ENCODE data around the gene ADARB1.

The ADARB1 gene

DNA sequence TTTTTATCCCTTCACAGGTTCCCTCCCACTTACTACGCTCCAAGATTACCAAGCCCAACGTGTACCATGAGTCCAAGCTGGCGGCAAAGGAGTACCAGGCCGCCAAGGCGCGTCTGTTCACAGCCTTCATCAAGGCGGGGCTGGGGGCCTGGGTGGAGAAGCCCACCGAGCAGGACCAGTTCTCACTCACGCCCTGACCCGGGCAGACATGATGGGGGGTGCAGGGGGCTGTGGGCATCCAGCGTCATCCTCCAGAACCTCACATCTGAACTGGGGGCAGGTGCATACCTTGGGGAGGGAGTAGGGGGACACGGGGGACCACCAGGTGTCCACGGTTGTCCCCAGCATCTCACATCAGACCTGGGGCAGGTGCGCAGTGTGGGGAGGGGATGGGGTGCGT, 147.6 kb downstream of the ADARB1 start:
- FAIRE-seq (no peak), DNase-seq (ENCODE audit: insufficient read length, low spot score) (no peak)
- TF ChIP-seq, protein P1, sequence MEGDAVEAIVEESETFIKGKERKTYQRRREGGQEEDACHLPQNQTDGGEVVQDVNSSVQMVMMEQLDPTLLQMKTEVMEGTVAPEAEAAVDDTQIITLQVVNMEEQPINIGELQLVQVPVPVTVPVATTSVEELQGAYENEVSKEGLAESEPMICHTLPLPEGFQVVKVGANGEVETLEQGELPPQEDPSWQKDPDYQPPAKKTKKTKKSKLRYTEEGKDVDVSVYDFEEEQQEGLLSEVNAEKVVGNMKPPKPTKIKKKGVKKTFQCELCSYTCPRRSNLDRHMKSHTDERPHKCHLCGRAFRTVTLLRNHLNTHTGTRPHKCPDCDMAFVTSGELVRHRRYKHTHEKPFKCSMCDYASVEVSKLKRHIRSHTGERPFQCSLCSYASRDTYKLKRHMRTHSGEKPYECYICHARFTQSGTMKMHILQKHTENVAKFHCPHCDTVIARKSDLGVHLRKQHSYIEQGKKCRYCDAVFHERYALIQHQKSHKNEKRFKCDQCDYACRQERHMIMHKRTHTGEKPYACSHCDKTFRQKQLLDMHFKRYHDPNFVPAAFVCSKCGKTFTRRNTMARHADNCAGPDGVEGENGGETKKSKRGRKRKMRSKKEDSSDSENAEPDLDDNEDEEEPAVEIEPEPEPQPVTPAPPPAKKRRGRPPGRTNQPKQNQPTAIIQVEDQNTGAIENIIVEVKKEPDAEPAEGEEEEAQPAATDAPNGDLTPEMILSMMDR (IDR thresholded peaks at IDR 0.05; ENCODE audit: insufficient read depth, missing control alignments): no peak

DNA sequence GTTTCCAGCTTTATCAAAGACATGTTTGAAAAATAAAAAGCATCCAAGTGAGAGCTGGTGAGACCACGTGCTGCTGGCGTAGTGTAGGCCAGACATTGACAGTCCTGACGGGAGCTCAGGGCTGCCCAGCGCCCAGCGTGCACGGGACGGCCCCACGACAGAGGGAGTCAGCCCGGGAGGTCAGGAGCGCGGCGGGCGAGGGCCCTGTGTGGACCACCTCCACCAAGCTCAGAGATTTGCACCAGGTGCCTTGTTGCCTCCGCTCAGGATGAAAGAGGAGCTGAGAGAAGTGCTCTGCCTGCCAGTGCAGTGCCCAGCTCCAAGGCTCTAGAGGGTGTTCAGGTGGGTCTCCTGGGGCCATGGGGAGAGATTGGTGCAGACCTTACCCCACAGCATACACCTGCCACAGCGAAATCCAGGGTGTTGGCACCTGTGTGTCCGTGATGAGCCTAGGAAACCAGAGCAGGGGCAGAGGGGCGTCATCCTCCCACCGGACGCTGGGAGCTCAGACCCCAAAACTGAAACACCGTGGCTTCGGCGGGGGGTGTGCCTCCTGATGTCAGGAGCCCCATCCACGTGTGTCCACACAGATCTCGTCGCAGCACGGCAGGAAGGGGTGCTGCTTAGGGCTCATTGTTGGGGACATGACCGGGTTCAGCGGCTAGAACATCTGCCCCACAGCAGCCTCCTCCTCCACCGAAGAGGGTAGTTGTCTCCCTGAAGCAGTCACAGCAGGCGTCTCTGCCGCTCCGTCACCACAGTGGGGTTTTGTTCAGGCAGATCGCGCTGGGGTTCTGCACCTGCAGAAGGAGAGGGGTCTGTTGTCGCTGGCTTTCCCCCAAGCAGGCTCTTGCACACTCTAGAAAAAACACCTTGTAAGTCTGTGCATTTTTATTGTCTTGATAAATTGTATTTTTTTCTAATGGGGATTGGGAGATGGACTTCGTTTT, 149.1 kb downstream of the ADARB1 start:
- TF ChIP-seq, protein P1 (IDR thresholded peaks at IDR 0.05; ENCODE audit: insufficient read depth, missing control alignments): no peak
- FAIRE-seq (no peak), DNase-seq (ENCODE audit: insufficient read length, low spot score) (no peak)

DNA sequence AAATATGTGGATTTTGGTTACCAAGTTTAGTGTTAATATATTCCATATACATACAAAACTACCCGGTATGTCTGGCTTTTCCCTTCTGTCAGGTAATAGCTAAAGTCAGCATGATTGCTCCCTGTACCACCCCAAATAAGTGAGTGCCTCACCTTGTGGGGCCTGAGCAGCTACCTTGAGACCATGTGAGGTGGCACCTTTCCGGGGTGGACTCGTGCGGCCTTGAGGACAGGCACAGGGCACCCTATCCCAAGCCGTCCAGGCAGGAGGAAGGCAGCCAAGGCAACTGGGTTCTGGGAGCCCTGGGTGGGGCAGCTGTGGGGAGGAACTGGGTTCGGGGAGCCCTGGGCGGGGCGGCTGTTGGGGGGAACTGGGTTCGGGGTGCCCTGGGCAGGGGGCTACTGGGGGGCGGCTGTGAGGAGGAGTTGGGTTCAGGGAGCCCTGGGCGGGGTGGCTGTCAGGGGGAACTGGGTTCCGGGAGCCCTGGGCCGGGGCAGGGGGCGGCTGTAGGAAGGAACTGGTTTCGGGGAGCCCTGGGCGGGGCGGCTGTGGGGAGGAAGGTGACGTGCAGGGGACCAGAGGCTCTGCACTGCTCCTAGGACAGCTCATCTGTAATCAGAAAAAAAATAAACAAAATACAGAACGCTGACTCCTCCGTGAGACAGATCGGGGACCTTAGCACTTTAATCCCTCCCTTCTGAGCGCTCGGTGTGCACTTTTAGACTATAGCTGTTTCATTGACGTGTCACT, 150.0 kb downstream of the ADARB1 start:
- no peak for FAIRE-seq
- TF ChIP-seq, protein P1 (IDR thresholded peaks at IDR 0.05; ENCODE audit: insufficient read depth, missing control alignments): no peak

DNA sequence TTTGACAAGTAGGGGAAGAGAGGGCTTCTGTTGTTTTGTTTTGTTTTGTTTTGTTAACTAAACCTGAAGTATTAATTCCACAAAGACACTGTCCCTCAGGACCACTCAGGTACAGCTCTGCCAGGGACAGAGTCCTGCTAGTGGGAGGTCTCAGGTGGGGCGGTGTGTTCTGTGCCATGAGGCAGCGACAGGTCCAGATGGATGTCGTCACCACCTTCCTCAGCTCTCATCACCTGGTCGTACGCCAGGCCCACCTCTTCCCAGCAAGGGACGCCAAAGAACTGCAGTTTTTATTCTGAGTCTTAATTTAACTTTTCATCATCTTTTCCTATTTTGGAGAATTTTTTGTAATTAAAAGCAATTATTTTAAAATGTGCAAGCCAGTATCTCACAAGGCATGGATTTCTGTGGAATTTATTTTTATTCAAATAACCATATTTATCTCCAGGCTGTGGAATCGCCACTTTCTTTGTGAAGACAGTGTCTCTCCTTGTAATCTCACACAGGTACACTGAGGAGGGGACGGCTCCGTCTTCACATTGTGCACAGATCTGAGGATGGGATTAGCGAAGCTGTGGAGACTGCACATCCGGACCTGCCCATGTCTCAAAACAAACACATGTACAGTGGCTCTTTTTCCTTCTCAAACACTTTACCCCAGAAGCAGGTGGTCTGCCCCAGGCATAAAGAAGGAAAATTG, 150.8 kb downstream of the ADARB1 start:
- no peak for DNase-seq (ENCODE audit: insufficient read length, low spot score)
- no peak for FAIRE-seq
- TF ChIP-seq, protein P1 (IDR thresholded peaks at IDR 0.05; ENCODE audit: insufficient read depth, missing control alignments): no peak

More for the DNA sequence above, 150.0 kb downstream of the ADARB1 start:
- no peak for DNase-seq (ENCODE audit: insufficient read length, low spot score)

DNA sequence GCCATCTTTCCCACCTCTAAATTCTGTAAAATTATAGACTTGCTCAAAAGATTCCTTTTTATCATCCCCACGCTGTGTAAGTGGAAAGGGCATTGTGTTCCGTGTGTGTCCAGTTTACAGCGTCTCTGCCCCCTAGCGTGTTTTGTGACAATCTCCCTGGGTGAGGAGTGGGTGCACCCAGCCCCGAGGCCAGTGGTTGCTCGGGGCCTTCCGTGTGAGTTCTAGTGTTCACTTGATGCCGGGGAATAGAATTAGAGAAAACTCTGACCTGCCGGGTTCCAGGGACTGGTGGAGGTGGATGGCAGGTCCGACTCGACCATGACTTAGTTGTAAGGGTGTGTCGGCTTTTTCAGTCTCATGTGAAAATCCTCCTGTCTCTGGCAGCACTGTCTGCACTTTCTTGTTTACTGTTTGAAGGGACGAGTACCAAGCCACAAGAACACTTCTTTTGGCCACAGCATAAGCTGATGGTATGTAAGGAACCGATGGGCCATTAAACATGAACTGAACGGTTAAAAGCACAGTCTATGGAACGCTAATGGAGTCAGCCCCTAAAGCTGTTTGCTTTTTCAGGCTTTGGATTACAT, 151.5 kb downstream of the ADARB1 start:
- FAIRE-seq (no peak), DNase-seq (ENCODE audit: insufficient read length, low spot score) (no peak)
- TF ChIP-seq, protein P1 (IDR thresholded peaks at IDR 0.05; ENCODE audit: insufficient read depth, missing control alignments): no peak

DNA sequence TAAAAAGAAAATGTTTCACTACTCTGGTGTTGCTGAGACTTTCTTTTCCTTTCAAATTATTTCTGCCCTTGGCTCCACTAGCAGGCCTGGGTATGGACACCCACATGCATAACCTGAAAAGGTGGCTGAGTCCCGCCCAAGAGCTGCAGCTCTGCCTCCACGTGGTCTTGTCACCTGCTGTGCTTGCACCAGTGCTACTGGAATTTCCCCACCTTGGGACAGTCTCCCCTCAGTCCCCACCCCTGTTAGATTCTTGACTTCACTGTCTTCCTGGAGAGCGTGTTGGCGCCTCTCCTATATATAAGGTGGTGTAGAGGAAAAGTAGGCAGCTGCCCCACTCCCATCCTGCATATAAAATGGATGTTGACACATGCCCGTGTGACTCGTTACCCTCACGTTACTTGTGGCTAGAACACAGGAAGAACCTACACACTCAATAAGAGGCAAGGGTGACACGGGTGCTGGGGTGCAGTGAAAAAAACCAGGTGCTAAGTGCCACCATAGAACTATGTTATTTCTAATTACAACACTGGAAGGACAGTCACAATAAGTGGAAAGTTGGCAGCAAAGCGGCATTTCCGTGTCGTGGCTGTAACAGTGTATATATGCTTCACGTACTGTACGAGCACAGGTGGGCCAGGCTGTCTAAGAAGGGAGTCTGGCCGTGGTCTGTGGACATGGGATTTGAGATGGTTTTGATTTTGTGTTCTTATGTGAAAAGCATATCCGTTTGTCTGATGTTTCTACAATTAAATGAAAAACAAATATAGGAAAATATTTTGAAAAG, 152.4 kb downstream of the ADARB1 start:
- no peak for FAIRE-seq
- TF ChIP-seq, protein P1 (IDR thresholded peaks at IDR 0.05; ENCODE audit: insufficient read depth, missing control alignments): no peak

More for the DNA sequence above, 152.4 kb downstream of the ADARB1 start:
- DNase-seq (ENCODE audit: insufficient read length, low spot score): no peak
